Stromal cell of bone marrow (primary cell): Measurements from ENCODE around the gene CTSW.

ENCODE experiments used
- DNase-seq: peaks from one replicate; pipeline ENCODE4 v3.0.0-alpha.2; 2012; ENCODE audit warnings: low read depth

CTSW gene

DNA sequence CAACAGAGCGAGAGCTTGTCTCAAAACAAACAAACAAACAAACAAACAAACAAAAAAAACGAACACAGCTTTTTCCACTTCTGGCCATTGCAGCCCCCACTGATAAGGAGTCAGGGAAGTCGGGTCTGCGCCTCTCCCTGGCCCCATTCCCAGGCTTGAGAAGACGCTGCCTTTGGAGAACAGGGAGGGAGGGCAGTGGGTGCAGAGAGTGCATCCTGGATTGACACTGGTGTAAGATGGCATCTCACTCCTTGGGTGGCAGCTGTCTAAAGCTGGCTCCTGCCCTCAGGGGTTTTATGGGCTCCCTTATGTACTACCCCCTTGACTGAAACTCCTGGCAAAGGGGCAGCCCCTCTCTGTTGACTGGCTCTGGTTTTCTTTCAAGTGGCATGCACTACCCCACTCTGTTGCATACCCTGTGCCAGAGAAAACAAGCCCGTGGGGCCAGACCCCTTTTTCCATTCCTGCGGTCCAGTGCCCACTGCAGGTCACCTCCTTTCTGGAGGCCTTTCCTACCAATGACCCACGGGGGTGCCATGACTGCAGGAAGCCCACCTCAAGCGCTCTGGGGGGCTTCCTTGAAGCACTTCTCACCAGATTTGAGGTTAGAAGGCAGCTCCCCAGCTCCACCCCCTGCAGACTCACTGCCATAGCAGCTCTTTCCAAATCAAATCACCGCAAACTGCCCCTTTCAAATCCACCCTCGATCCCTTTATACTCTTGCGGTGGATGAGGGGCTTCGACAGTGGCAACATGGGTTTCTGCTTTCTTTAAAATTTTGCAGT, 52.3 kb downstream of the CTSW start:
- DNase-seq: no peak

DNA sequence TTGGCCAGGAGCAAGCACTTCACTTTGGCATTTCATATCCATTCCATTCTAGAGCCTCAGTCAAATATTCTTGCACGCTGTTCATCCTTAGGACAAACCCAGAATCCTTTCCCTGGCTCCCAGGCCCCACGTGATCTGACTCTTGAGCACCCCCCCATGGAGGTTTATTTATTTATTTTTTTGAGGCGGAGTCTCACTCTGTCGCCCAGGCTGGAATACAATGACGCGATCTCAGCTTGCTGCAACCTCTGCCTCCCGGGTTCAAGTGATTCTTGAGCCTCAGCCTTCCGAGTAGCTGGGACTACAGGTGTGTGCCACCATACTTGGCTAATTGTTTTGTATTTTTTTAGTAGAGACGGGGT, 52.9 kb downstream of the CTSW start:
- DNase-seq: no peak
